ENCODE measurements around the gene COX7A2. TPM values are rescaled to one million over a fixed set of nuclear protein-coding genes. Genes with fewer than 3 reads are reported as not detected.

The COX7A2 gene
- total RNA-seq, 1 experiment from 2014 or later: 451 TPM

DNA sequence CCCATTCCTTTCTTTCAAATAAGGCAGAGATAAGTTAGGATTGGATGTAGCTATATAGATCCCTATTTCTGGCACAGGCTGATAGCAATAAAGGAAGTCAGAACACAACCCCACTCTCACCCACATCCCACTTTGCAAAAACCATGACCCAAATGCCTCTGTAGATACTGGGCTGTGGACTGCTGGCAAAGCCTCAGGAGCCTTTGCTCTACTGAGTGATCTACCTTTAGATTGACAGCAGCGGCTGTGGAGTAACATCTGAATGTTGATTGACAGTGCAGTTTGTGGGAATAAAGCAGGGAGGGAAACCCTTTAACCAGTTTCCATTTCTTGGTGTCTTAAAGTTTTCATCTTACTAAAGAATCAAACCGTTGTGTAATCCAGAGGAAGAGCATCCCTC, 47.7 kb upstream of the COX7A2 start:
- intact Hi-C loops (cut with micrococcal nuclease; ENCODE audit: unreplicated experiment): no loop called here
- no peaks in the 10 kb centered on the region for H3K27me3 ChIP-seq (replicated peaks; ENCODE audit: insufficient read depth, low read depth, low read length, poor library complexity)
- H3K9me3 ChIP-seq (ENCODE audit: low read depth, low read length, poor library complexity, severe bottlenecking): no peaks in the 10 kb centered on the region
- ChIA-PET CTCF (no interaction called here), POLR2A (ENCODE audit: low non-redundant PET) (no interaction called here)
- DNase-seq (ENCODE audit: low spot score): no peak
- H3K36me3 ChIP-seq (ENCODE audit: insufficient read depth, low read length, poor library complexity, severe bottlenecking): no peaks in the 10 kb centered on the region
- no peak overlapping the region for H3K4me3 ChIP-seq (ENCODE audit: low read depth, low read length, poor library complexity, severe bottlenecking)
- H3K27ac ChIP-seq (ENCODE audit: low read depth, low read length, poor library complexity, severe bottlenecking): no peak overlapping the region
- no peaks in the 10 kb centered on the region for H3K4me1 ChIP-seq (ENCODE audit: insufficient read depth, low read length, poor library complexity, severe bottlenecking)
- BruUV-seq (replicated peaks): no TSS peak
- TF ChIP-seq EZH2 (IDR thresholded peaks at IDR 0.05; ENCODE audit: borderline replicate concordance, low read depth, low read length, poor library complexity, severe bottlenecking): no peak
- TF ChIP-seq, protein P1, sequence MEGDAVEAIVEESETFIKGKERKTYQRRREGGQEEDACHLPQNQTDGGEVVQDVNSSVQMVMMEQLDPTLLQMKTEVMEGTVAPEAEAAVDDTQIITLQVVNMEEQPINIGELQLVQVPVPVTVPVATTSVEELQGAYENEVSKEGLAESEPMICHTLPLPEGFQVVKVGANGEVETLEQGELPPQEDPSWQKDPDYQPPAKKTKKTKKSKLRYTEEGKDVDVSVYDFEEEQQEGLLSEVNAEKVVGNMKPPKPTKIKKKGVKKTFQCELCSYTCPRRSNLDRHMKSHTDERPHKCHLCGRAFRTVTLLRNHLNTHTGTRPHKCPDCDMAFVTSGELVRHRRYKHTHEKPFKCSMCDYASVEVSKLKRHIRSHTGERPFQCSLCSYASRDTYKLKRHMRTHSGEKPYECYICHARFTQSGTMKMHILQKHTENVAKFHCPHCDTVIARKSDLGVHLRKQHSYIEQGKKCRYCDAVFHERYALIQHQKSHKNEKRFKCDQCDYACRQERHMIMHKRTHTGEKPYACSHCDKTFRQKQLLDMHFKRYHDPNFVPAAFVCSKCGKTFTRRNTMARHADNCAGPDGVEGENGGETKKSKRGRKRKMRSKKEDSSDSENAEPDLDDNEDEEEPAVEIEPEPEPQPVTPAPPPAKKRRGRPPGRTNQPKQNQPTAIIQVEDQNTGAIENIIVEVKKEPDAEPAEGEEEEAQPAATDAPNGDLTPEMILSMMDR (conservative IDR thresholded peaks at IDR 0.05; ENCODE audit: low read depth, low read length): no peak

GRCh38 chr6:75290136-75290945, 46.7 kb upstream of the COX7A2 start:
- DNase-seq (ENCODE audit: low spot score): no peak
- TF ChIP-seq, protein P1 (conservative IDR thresholded peaks at IDR 0.05; ENCODE audit: low read depth, low read length): no peak
- no peak for TF ChIP-seq EZH2 (IDR thresholded peaks at IDR 0.05; ENCODE audit: borderline replicate concordance, low read depth, low read length, poor library complexity, severe bottlenecking)

GRCh38 chr6:75288023-75288422, 44.4 kb upstream of the COX7A2 start:
- POLR2A ChIA-PET (ENCODE audit: low non-redundant PET): no interaction called here
- Histone ChIP-seq H3K27me3 (replicated peaks; ENCODE audit: insufficient read depth, low read depth, low read length, poor library complexity) (no peaks in the 10 kb centered on the region), H3K27ac (ENCODE audit: low read depth, low read length, poor library complexity, severe bottlenecking) (no peak overlapping the region), H3K4me3 (ENCODE audit: low read depth, low read length, poor library complexity, severe bottlenecking) (no peak overlapping the region), H3K4me1 (ENCODE audit: insufficient read depth, low read length, poor library complexity, severe bottlenecking) (peaks cover 5% of the 10 kb centered on the region), H3K9me3 (ENCODE audit: low read depth, low read length, poor library complexity, severe bottlenecking) (no peaks in the 10 kb centered on the region), H3K36me3 (ENCODE audit: insufficient read depth, low read length, poor library complexity, severe bottlenecking) (no peaks in the 10 kb centered on the region)
- intact Hi-C loops (cut with micrococcal nuclease; ENCODE audit: unreplicated experiment): no loop called here
- no peak for DNase-seq (ENCODE audit: low spot score)
- CTCF ChIA-PET: no interaction called here
- BruUV-seq (replicated peaks): no TSS peak
- TF ChIP-seq, protein P1 (conservative IDR thresholded peaks at IDR 0.05; ENCODE audit: low read depth, low read length): no peak
- no peak for TF ChIP-seq EZH2 (IDR thresholded peaks at IDR 0.05; ENCODE audit: borderline replicate concordance, low read depth, low read length, poor library complexity, severe bottlenecking)

More at GRCh38 chr6:75290136-75290945, 46.7 kb upstream of the COX7A2 start:
- H3K27ac ChIP-seq (ENCODE audit: low read depth, low read length, poor library complexity, severe bottlenecking): no peak overlapping the region
- ChIA-PET POLR2A (ENCODE audit: low non-redundant PET) (no interaction called here), CTCF (no interaction called here)
- peaks cover 5% of the 10 kb centered on the region for H3K4me1 ChIP-seq (ENCODE audit: insufficient read depth, low read length, poor library complexity, severe bottlenecking)
- no peaks in the 10 kb centered on the region for H3K9me3 ChIP-seq (ENCODE audit: low read depth, low read length, poor library complexity, severe bottlenecking)
- H3K27me3 ChIP-seq (replicated peaks; ENCODE audit: insufficient read depth, low read depth, low read length, poor library complexity): no peaks in the 10 kb centered on the region
- no peaks in the 10 kb centered on the region for H3K36me3 ChIP-seq (ENCODE audit: insufficient read depth, low read length, poor library complexity, severe bottlenecking)
- no TSS peak for BruUV-seq (replicated peaks)
- intact Hi-C loops (cut with micrococcal nuclease; ENCODE audit: unreplicated experiment): no loop called here
- no peak overlapping the region for H3K4me3 ChIP-seq (ENCODE audit: low read depth, low read length, poor library complexity, severe bottlenecking)

Measured in A673 (cell line).